Caco-2 (cell line): ENCODE measurements around the gene PTX3. TPM values are rescaled to one million over a fixed set of nuclear protein-coding genes. Genes with fewer than 3 reads are reported as not detected.

Experiments used
- BruUV-seq: library from RNA; stranded (reverse); fragments of 400-500 nt; replicated peaks from 2 replicates; lab custom pipeline; 2021; lab: Mats Ljungman, UMichigan
- CTCF ChIA-PET: fragments of 300-600 bp; sonication (Branson Sonifier 250); formaldehyde crosslinking; loops from one replicate; lab custom pipeline; 2022; ENCODE audit warnings: antibody characterized with exemption; lab: Charles Lee
- POLR2A ChIA-PET: fragments of 300-600 bp; sonication (Branson Sonifier 250); formaldehyde crosslinking; loops from one replicate; lab custom pipeline; 2022; ENCODE audit warnings: antibody characterized with exemption; lab: Charles Lee
- DNase-seq, 2 experiments: peaks; one replicate each; pipeline versions ENCODE4 v3.0.0 to v3.0.0-alpha.2; 2020 to 2022
- H3K27me3 ChIP-seq: replicated peaks from 2 replicates; pipeline ENCODE4 v1.6.0; 2011; ENCODE audit warnings: low read length; ENCODE audit not compliant: control insufficient read depth, insufficient read depth
- H3K36me3 ChIP-seq: 2 replicates; pipeline ENCODE4 v1.5.1; 2011; ENCODE audit warnings: low read length; ENCODE audit not compliant: control insufficient read depth, insufficient read depth
- H3K4me1 ChIP-seq: fragments of 250-450 bp; sonication (Bioruptor Pico); 2 replicates; pipeline ENCODE4 v1.5.1; 2020; ENCODE audit warnings: mild to moderate bottlenecking
- H3K4me3 ChIP-seq: 2 replicates; pipeline ENCODE4 v1.5.1; 2011; ENCODE audit warnings: low read depth, mild to moderate bottlenecking, control low read depth, low read length
- H3K9me3 ChIP-seq: fragments of 250-450 bp; sonication (Bioruptor Pico); 2 replicates; pipeline ENCODE4 v1.5.1; 2020; ENCODE audit warnings: mild to moderate bottlenecking, moderate library complexity
- H3K27ac Mint-ChIP-seq: one replicate; pipeline ENCODE4 v1.8.0; 2022; ENCODE audit warnings: mixed read lengths; ENCODE audit not compliant: unreplicated experiment
- H3K27me3 Mint-ChIP-seq: one replicate; pipeline ENCODE4 v1.8.0; 2022; ENCODE audit warnings: mixed read lengths; ENCODE audit not compliant: insufficient read depth, unreplicated experiment
- H3K36me3 Mint-ChIP-seq: one replicate; pipeline ENCODE4 v1.8.0; 2022; ENCODE audit warnings: mild to moderate bottlenecking, mixed read lengths; ENCODE audit not compliant: insufficient read depth, unreplicated experiment
- H3K4me1 Mint-ChIP-seq: one replicate; pipeline ENCODE4 v1.8.0; 2022; ENCODE audit warnings: low read depth, mixed read lengths; ENCODE audit not compliant: unreplicated experiment
- H3K4me3 Mint-ChIP-seq: one replicate; pipeline ENCODE4 v1.8.0; 2022; ENCODE audit warnings: mild to moderate bottlenecking, moderate library complexity, mixed read lengths; ENCODE audit not compliant: unreplicated experiment
- H3K9me3 Mint-ChIP-seq: one replicate; pipeline ENCODE4 v1.8.0; 2022; ENCODE audit warnings: mixed read lengths; ENCODE audit not compliant: unreplicated experiment
- CTCF ChIP-seq, 2 experiments: fragments of 200-600 bp in 1 of 2; IDR thresholded peaks; 1 replicate in 1 of 2; 2 replicates in 1 of 2; pipeline versions ENCODE4 v1.5.1 to v1.8.0; 2011 to 2022; ENCODE audit warnings: antibody characterized with exemption in 1 of 2, control low read depth in 1 of 2, inconsistent platforms in 1 of 2, low read depth in 1 of 2, low read length in 1 of 2, mild to moderate bottlenecking in 1 of 2, moderate library complexity in 1 of 2; ENCODE audit not compliant: insufficient read depth in 1 of 2, severe bottlenecking in 1 of 2, unreplicated experiment in 1 of 2
- intact Hi-C: fragments of 100-400 bp; cut with micrococcal nuclease; formaldehyde crosslinking; loops from one replicate; pipeline ENCODE4 v1.10.0; 2022; ENCODE audit not compliant: unreplicated experiment
- total RNA-seq: library from RNA; stranded (reverse); gene quantifications from 2 replicates; pipeline ENCODE4 v1.2.3, GENCODE V29; 2022

Gene PTX3
- total RNA-seq, 1 experiment from 2014 or later, result not detected

GRCh38 chr3:157417247-157417646, 19.4 kb upstream of the PTX3 start:
- intact Hi-C loops, result no loop called here

GRCh38 chr3:157418104-157418503, 18.5 kb upstream of the PTX3 start:
- Histone ChIP-seq H3K36me3 (no peaks in the 10 kb centered on the region), H3K9me3 (no peaks in the 10 kb centered on the region), H3K27me3 (no peaks in the 10 kb centered on the region), H3K4me1 (no peaks in the 10 kb centered on the region), H3K4me3 (no peak overlapping the region)
- H3K27ac Mint-ChIP-seq, result no peak overlapping the region
- TF ChIP-seq CTCF (IDR thresholded peaks at IDR 0.05; ENCODE audit: insufficient read depth in 1 of 2, low read depth in 1 of 2, low read length in 1 of 2, severe bottlenecking in 1 of 2, unreplicated experiment in 1 of 2), result no peak
- no peaks in the 10 kb centered on the region for H3K36me3 Mint-ChIP-seq
- BruUV-seq, result no TSS peak
- no peak for DNase-seq
- peaks cover 7% of the 10 kb centered on the region for H3K4me1 Mint-ChIP-seq
- peaks cover 16% of the 10 kb centered on the region for H3K27me3 Mint-ChIP-seq
- H3K9me3 Mint-ChIP-seq, result no peaks in the 10 kb centered on the region
- CTCF ChIA-PET, result no interaction called here
- POLR2A ChIA-PET, result no interaction called here
- intact Hi-C loops, result no loop called here
- no peak overlapping the region for H3K4me3 Mint-ChIP-seq

More at GRCh38 chr3:157417247-157417646, 19.4 kb upstream of the PTX3 start:
- Histone ChIP-seq H3K27me3 (no peaks in the 10 kb centered on the region), H3K4me1 (no peaks in the 10 kb centered on the region), H3K36me3 (no peaks in the 10 kb centered on the region), H3K9me3 (no peaks in the 10 kb centered on the region), H3K4me3 (no peak overlapping the region)
- no TSS peak for BruUV-seq
- H3K9me3 Mint-ChIP-seq, result no peaks in the 10 kb centered on the region
- POLR2A ChIA-PET, result no interaction called here
- peaks cover 16% of the 10 kb centered on the region for H3K27me3 Mint-ChIP-seq
- H3K4me1 Mint-ChIP-seq, result peaks cover 7% of the 10 kb centered on the region
- TF ChIP-seq CTCF (IDR thresholded peaks at IDR 0.05; ENCODE audit: insufficient read depth in 1 of 2, low read depth in 1 of 2, low read length in 1 of 2, severe bottlenecking in 1 of 2, unreplicated experiment in 1 of 2), result no peak
- DNase-seq, result no peak
- no peaks in the 10 kb centered on the region for H3K36me3 Mint-ChIP-seq
- CTCF ChIA-PET, result no interaction called here
- no peak overlapping the region for H3K4me3 Mint-ChIP-seq
- H3K27ac Mint-ChIP-seq, result no peak overlapping the region

GRCh38 chr3:157420606-157421130, 16.0 kb upstream of the PTX3 start:
- BruUV-seq, result no TSS peak
- H3K4me3 Mint-ChIP-seq, result no peak overlapping the region
- ChIA-PET CTCF (no interaction called here), POLR2A (no interaction called here)
- no peak for DNase-seq
- no peak for TF ChIP-seq CTCF (IDR thresholded peaks at IDR 0.05; ENCODE audit: insufficient read depth in 1 of 2, low read depth in 1 of 2, low read length in 1 of 2, severe bottlenecking in 1 of 2, unreplicated experiment in 1 of 2)
- intact Hi-C loops, result no loop called here
- H3K9me3 Mint-ChIP-seq, result no peaks in the 10 kb centered on the region
- H3K27ac Mint-ChIP-seq, result no peak overlapping the region
- H3K27me3 Mint-ChIP-seq, result peaks cover 12% of the 10 kb centered on the region
- H3K36me3 ChIP-seq, result no peaks in the 10 kb centered on the region
- H3K27me3 ChIP-seq, result no peaks in the 10 kb centered on the region
- no peaks in the 10 kb centered on the region for H3K9me3 ChIP-seq
- H3K4me1 ChIP-seq, result no peaks in the 10 kb centered on the region
- H3K36me3 Mint-ChIP-seq, result no peaks in the 10 kb centered on the region
- H3K4me3 ChIP-seq, result no peak overlapping the region
- H3K4me1 Mint-ChIP-seq, result peaks cover 7% of the 10 kb centered on the region
